ENCODE results near the gene JSRP1.

JSRP1 gene

GRCh38 chr19:2273356-2274184, 17.4 kb upstream of the JSRP1 start (continued):
- TF ChIP-seq ZNF280D (tag by site-specific recombination; IDR thresholded peaks at IDR 0.05) (no peak), ZNF529 (tag by site-specific recombination; IDR thresholded peaks at IDR 0.05; ENCODE audit: insufficient replicate concordance) (no peak), KLF1 (tag by site-specific recombination; IDR thresholded peaks at IDR 0.05) (peak; percentile 65), ZNF18 (tag by site-specific recombination; IDR thresholded peaks at IDR 0.05) (no peak), KLF16 (tag by site-specific recombination; IDR thresholded peaks at IDR 0.05) (peak; percentile 71), ZFP3 (tag by site-specific recombination; IDR thresholded peaks at IDR 0.05; ENCODE audit: low read depth) (peak; percentile 100), ZNF132 (tag by site-specific recombination; IDR thresholded peaks at IDR 0.05; ENCODE audit: borderline replicate concordance) (no peak), ZNF140 (tag by site-specific recombination; IDR thresholded peaks at IDR 0.05) (no peak), GLIS2 (tag by site-specific recombination; IDR thresholded peaks at IDR 0.05) (peak; percentile 97), ZNF23 (tag by site-specific recombination; IDR thresholded peaks at IDR 0.05; ENCODE audit: borderline replicate concordance) (no peak), ZBTB1 (tag by site-specific recombination; IDR thresholded peaks at IDR 0.05) (no peak), ZBTB6 (tag by site-specific recombination; IDR thresholded peaks at IDR 0.05) (peak; percentile 89), WT1 (tag by site-specific recombination; IDR thresholded peaks at IDR 0.05) (peak; percentile 45), PRDM2 (tag by site-specific recombination; IDR thresholded peaks at IDR 0.05; ENCODE audit: borderline replicate concordance) (no peak), ZBTB7A (tag by site-specific recombination; IDR thresholded peaks at IDR 0.05; ENCODE audit: low read depth) (peak; percentile 99), ZNF571 (tag by site-specific recombination; IDR thresholded peaks at IDR 0.05) (no peak), ZBTB8A (tag by site-specific recombination; IDR thresholded peaks at IDR 0.05) (no peak), ZNF184 (tag by site-specific recombination; IDR thresholded peaks at IDR 0.05) (peak; percentile 65; the same call in 1 of the 2 replicates), KLF8 (tag by site-specific recombination; IDR thresholded peaks at IDR 0.05) (peak; percentile 89), ZNF623 (tag by site-specific recombination; IDR thresholded peaks at IDR 0.05) (0 out of 2 replicates have a peak, but pooled peaks have one; percentile 6), KLF7 (tag by site-specific recombination; IDR thresholded peaks at IDR 0.05; ENCODE audit: borderline replicate concordance) (peak; percentile 47; the same call in 1 of the 2 replicates), ZNF391 (tag by site-specific recombination; IDR thresholded peaks at IDR 0.05; ENCODE audit: borderline replicate concordance, low read depth) (peak; percentile 25; the same call in 1 of the 2 replicates), ZNF560 (tag by site-specific recombination; IDR thresholded peaks at IDR 0.05; ENCODE audit: borderline replicate concordance) (no peak), ZNF302 (tag by site-specific recombination; IDR thresholded peaks at IDR 0.05; ENCODE audit: low read depth) (no peak), ZBTB21 (tag by site-specific recombination; IDR thresholded peaks at IDR 0.05) (no peak), ZNF221 (tag by site-specific recombination; IDR thresholded peaks at IDR 0.05; ENCODE audit: borderline replicate concordance) (no peak), KLF9 (tag by site-specific recombination; IDR thresholded peaks at IDR 0.05; ENCODE audit: low read depth) (peak; percentile 53; the same call in 1 of the 2 replicates), ZNF266 (tag by site-specific recombination; IDR thresholded peaks at IDR 0.05; ENCODE audit: low read depth) (no peak), ZNF223 (tag by site-specific recombination; IDR thresholded peaks at IDR 0.05) (no peak)

Measured in HEK293 (cell line).